Measurements from ENCODE around the gene TET1. TPM values are rescaled to one million over a fixed set of nuclear protein-coding genes. Genes with fewer than 3 reads are reported as not detected.

The TET1 gene
- total RNA-seq, 1 experiment from 2014 or later: 1.2 TPM

GRCh38 chr10:68668972-68669371, 108.8 kb downstream of the TET1 start:
- CTCF ChIA-PET: no interaction called here
- Mint-ChIP-seq H3K27ac (ENCODE audit: unreplicated experiment) (no peak overlapping the region), H3K9me3 (ENCODE audit: low read depth, unreplicated experiment) (no peaks in the 10 kb centered on the region), H3K27me3 (ENCODE audit: unreplicated experiment) (no peaks in the 10 kb centered on the region), H3K4me1 (ENCODE audit: low read depth, unreplicated experiment) (peaks cover 8% of the 10 kb centered on the region), H3K4me3 (ENCODE audit: low read depth, unreplicated experiment) (no peak overlapping the region), H3K36me3 (ENCODE audit: insufficient read depth, unreplicated experiment) (no peaks in the 10 kb centered on the region)
- no TSS peak for BruUV-seq (replicated peaks)
- no peak for TF ChIP-seq CTCF (IDR thresholded peaks at IDR 0.05; ENCODE audit: unreplicated experiment)
- intact Hi-C loops (cut with micrococcal nuclease; ENCODE audit: unreplicated experiment): no loop called here
- no peak for DNase-seq

GRCh38 chr10:68684413-68684812, 124.3 kb downstream of the TET1 start:
- Mint-ChIP-seq H3K4me1 (ENCODE audit: low read depth, unreplicated experiment) (no peaks in the 10 kb centered on the region), H3K27me3 (ENCODE audit: unreplicated experiment) (no peaks in the 10 kb centered on the region), H3K27ac (ENCODE audit: unreplicated experiment) (no peak overlapping the region), H3K4me3 (ENCODE audit: low read depth, unreplicated experiment) (no peak overlapping the region), H3K9me3 (ENCODE audit: low read depth, unreplicated experiment) (no peaks in the 10 kb centered on the region), H3K36me3 (ENCODE audit: insufficient read depth, unreplicated experiment) (no peaks in the 10 kb centered on the region)
- no TSS peak for BruUV-seq (replicated peaks)
- no peak for DNase-seq
- intact Hi-C loops (cut with micrococcal nuclease; ENCODE audit: unreplicated experiment): no loop called here
- CTCF ChIA-PET: no interaction called here
- no peak for TF ChIP-seq CTCF (IDR thresholded peaks at IDR 0.05; ENCODE audit: unreplicated experiment)

GRCh38 chr10:68696018-68696417, 135.9 kb downstream of the TET1 start:
- no TSS peak for BruUV-seq (replicated peaks)
- H3K9me3 Mint-ChIP-seq (ENCODE audit: low read depth, unreplicated experiment): no peaks in the 10 kb centered on the region
- no peak overlapping the region for H3K27ac Mint-ChIP-seq (ENCODE audit: unreplicated experiment)
- H3K4me1 Mint-ChIP-seq (ENCODE audit: low read depth, unreplicated experiment): no peaks in the 10 kb centered on the region
- H3K27me3 Mint-ChIP-seq (ENCODE audit: unreplicated experiment): no peaks in the 10 kb centered on the region
- no peaks in the 10 kb centered on the region for H3K36me3 Mint-ChIP-seq (ENCODE audit: insufficient read depth, unreplicated experiment)
- no peak for TF ChIP-seq CTCF (IDR thresholded peaks at IDR 0.05; ENCODE audit: unreplicated experiment)
- no peak overlapping the region for H3K4me3 Mint-ChIP-seq (ENCODE audit: low read depth, unreplicated experiment)
- intact Hi-C loops (cut with micrococcal nuclease; ENCODE audit: unreplicated experiment): no loop called here
- CTCF ChIA-PET: interaction anchor here (1.2 kb wide), 1 partner anchor 11 kb away, joined by 3 read pairs; no protein-coding TSS in a partner anchor
- DNase-seq: no peak

- Mint-ChIP-seq H3K36me3 (ENCODE audit: insufficient read depth, unreplicated experiment) (no peaks in the 10 kb centered on the region), H3K4me3 (ENCODE audit: low read depth, unreplicated experiment) (no peak overlapping the region), H3K27me3 (ENCODE audit: unreplicated experiment) (no peaks in the 10 kb centered on the region), H3K4me1 (ENCODE audit: low read depth, unreplicated experiment) (no peaks in the 10 kb centered on the region), H3K9me3 (ENCODE audit: low read depth, unreplicated experiment) (no peaks in the 10 kb centered on the region), H3K27ac (ENCODE audit: unreplicated experiment) (no peak overlapping the region)
- intact Hi-C loops (cut with micrococcal nuclease; ENCODE audit: unreplicated experiment): no loop called here
- no TSS peak for BruUV-seq (replicated peaks)
- DNase-seq: no peak
- CTCF ChIA-PET: interaction anchor here (1.2 kb wide), 1 partner anchor 10 kb away, joined by 3 read pairs; no protein-coding TSS in a partner anchor
- no peak for TF ChIP-seq CTCF (IDR thresholded peaks at IDR 0.05; ENCODE audit: unreplicated experiment)
These were observed 137.0 kb downstream of the TET1 start for GRCh38 chr10:68697106-68697505.
